HepG2 (cell line): ENCODE measurements around the gene COQ7. TPM values are rescaled to one million over a fixed set of nuclear protein-coding genes. Genes with fewer than 3 reads are reported as not detected.

Experiments
- ATF3 ChIP-seq: sonication (generic); formaldehyde crosslinking; IDR thresholded peaks from 2 replicates; pipeline ENCODE4 v1.4.0; 2020; ENCODE audit warnings: missing genetic modification reagents
- ATF6 ChIP-seq: sonication (generic); formaldehyde crosslinking; conservative IDR thresholded peaks from 2 replicates; pipeline ENCODE4 v1.4.0; 2020; ENCODE audit warnings: missing genetic modification reagents
- CENPT ChIP-seq: sonication (generic); formaldehyde crosslinking; IDR thresholded peaks from 2 replicates; pipeline ENCODE4 v1.8.0; 2022; ENCODE audit warnings: low read depth, mild to moderate bottlenecking, moderate library complexity, missing genetic modification reagents
- DNMT3B ChIP-seq: conservative IDR thresholded peaks from 2 replicates; pipeline ENCODE4 v1.6.1; 2016; ENCODE audit warnings: missing biosample characterization, control low read depth
- KDM2A ChIP-seq: sonication (generic); formaldehyde crosslinking; IDR thresholded peaks from 2 replicates; pipeline ENCODE4 v1.4.0; 2020; ENCODE audit warnings: low read depth, missing genetic modification reagents, borderline replicate concordance
- KLF16 ChIP-seq, 2 experiments: sonication (generic) in 1 of 2; formaldehyde crosslinking in 1 of 2; IDR thresholded peaks; 2 replicates each; pipeline versions ENCODE4 v1.6.1 to v1.8.0; 2016 to 2023; ENCODE audit warnings: missing genetic modification reagents in 2 of 2, missing compliant biosample characterization in 1 of 2
- MEIS1 ChIP-seq: sonication (generic); formaldehyde crosslinking; IDR thresholded peaks from 2 replicates; pipeline ENCODE4 v1.9.0; 2021; ENCODE audit warnings: mild to moderate bottlenecking, missing genetic modification reagents, moderate library complexity, borderline replicate concordance
- SCMH1 ChIP-seq: sonication (generic); formaldehyde crosslinking; IDR thresholded peaks from 2 replicates; pipeline ENCODE4 v1.9.0; 2021; ENCODE audit warnings: missing genetic modification reagents, mild to moderate bottlenecking, borderline replicate concordance
- YEATS4 ChIP-seq: sonication (generic); formaldehyde crosslinking; IDR thresholded peaks from 2 replicates; pipeline ENCODE4 v1.4.0; 2020; ENCODE audit warnings: missing genetic modification reagents, borderline replicate concordance
- ZNF101 ChIP-seq: sonication (generic); formaldehyde crosslinking; IDR thresholded peaks from 2 replicates; pipeline ENCODE4 v1.4.0; 2020; ENCODE audit warnings: mild to moderate bottlenecking, low read depth, missing genetic modification reagents, borderline replicate concordance
- ZNF383 ChIP-seq: sonication (generic); formaldehyde crosslinking; IDR thresholded peaks from 2 replicates; pipeline ENCODE4 v1.4.0; 2020; ENCODE audit warnings: missing genetic modification reagents, mild to moderate bottlenecking, borderline replicate concordance
- polyA plus RNA-seq, 8 experiments: library from polyadenylated mRNA; depleted of rRNA in 3 of 8; stranded (reverse) in 7 of 8; unstranded in 1 of 8; fragments of >200 nt; fragmentation: Illumina TruSeq in 4 of 8; extraction: Trizol in 4 of 8; gene quantifications; 2 replicates each; pipeline versions ENCODE4 v1.2.1 to v1.2.3, GENCODE V29; 2011 to 2016; ENCODE audit warnings: low read depth in 4 of 8, missing spikeins in 1 of 8, mixed read lengths in 1 of 8; ENCODE audit not compliant: insufficient read depth in 1 of 8
- total RNA-seq, 5 experiments: library from RNA; depleted of rRNA; stranded (reverse); fragments of >200 nt; fragmentation: Illumina TruSeq; extraction: Trizol; gene quantifications; 2 replicates each; pipeline ENCODE4 v1.2.3, GENCODE V29; 2016; ENCODE audit warnings: low read depth in 1 of 5
- TF ChIP-seq, protein P1 (sequence below): sonication (generic); formaldehyde crosslinking; IDR thresholded peaks from 2 replicates; pipeline ENCODE4 v1.4.0; 2020; ENCODE audit warnings: mild to moderate bottlenecking, missing genetic modification reagents
- TF ChIP-seq, protein P2 (sequence below): sonication (generic); formaldehyde crosslinking; IDR thresholded peaks from 2 replicates; pipeline ENCODE4 v1.8.1; 2022; ENCODE audit warnings: low read depth, mild to moderate bottlenecking, missing genetic modification reagents
- TF ChIP-seq, protein P3 (sequence below): sonication (generic); formaldehyde crosslinking; IDR thresholded peaks from 2 replicates; pipeline ENCODE4 v1.4.0; 2020; ENCODE audit warnings: mild to moderate bottlenecking, missing genetic modification reagents
- TF ChIP-seq, protein P4 (sequence below), 2 experiments: IDR thresholded peaks; 2 replicates each; pipeline ENCODE4 v1.6.1; 2011 to 2012; ENCODE audit warnings: low read length in 2 of 2, borderline replicate concordance in 1 of 2, low read depth in 1 of 2, mild to moderate bottlenecking in 1 of 2, moderate library complexity in 1 of 2

COQ7 gene
- total and polyA plus RNA-seq, 2 of the 13 experiments (the other 11 are each of a cell fraction or from before 2014, with no cell fraction given), result 20.1 to 45.7 TPM

GRCh38 chr16:19113577-19114358 lies 46.4 kb downstream of the COQ7 start, which contains the start of gene ITPRIPL2 (continued):
- TF ChIP-seq ATF6 (CRISPR knock-in tag) (0 out of 2 replicates have a peak, but pooled peaks have one; percentile 70), MEIS1 (CRISPR knock-in tag) (peak; percentile 77), ATF3 (0 out of 2 replicates have a peak, but pooled peaks have one; percentile 48), KLF16 (CRISPR knock-in tag; IDR thresholded peaks at IDR 0.05) (peak in 1 of 2 experiments; percentile 94; a peak in 2 of 4 replicates), ZNF101 (no peak; the same call in 1 of the 2 replicates), ZNF383 (CRISPR knock-in tag) (no peak), CENPT (0 out of 2 replicates have a peak, but pooled peaks have one; percentile 38), DNMT3B (CRISPR knock-in tag) (no peak), KDM2A (CRISPR knock-in tag) (peak; percentile 94), YEATS4 (CRISPR knock-in tag) (peak; percentile 86; the same call in 1 of the 2 replicates), SCMH1 (CRISPR knock-in tag) (no peak)
- TF ChIP-seq, protein P1, sequence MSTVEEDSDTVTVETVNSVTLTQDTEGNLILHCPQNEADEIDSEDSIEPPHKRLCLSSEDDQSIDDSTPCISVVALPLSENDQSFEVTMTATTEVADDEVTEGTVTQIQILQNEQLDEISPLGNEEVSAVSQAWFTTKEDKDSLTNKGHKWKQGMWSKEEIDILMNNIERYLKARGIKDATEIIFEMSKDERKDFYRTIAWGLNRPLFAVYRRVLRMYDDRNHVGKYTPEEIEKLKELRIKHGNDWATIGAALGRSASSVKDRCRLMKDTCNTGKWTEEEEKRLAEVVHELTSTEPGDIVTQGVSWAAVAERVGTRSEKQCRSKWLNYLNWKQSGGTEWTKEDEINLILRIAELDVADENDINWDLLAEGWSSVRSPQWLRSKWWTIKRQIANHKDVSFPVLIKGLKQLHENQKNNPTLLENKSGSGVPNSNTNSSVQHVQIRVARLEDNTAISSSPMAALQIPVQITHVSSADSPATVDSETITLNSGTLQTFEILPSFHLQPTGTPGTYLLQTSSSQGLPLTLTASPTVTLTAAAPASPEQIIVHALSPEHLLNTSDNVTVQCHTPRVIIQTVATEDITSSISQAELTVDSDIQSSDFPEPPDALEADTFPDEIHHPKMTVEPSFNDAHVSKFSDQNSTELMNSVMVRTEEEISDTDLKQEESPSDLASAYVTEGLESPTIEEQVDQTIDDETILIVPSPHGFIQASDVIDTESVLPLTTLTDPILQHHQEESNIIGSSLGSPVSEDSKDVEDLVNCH (CRISPR knock-in tag), result no peak
- TF ChIP-seq, protein P2, sequence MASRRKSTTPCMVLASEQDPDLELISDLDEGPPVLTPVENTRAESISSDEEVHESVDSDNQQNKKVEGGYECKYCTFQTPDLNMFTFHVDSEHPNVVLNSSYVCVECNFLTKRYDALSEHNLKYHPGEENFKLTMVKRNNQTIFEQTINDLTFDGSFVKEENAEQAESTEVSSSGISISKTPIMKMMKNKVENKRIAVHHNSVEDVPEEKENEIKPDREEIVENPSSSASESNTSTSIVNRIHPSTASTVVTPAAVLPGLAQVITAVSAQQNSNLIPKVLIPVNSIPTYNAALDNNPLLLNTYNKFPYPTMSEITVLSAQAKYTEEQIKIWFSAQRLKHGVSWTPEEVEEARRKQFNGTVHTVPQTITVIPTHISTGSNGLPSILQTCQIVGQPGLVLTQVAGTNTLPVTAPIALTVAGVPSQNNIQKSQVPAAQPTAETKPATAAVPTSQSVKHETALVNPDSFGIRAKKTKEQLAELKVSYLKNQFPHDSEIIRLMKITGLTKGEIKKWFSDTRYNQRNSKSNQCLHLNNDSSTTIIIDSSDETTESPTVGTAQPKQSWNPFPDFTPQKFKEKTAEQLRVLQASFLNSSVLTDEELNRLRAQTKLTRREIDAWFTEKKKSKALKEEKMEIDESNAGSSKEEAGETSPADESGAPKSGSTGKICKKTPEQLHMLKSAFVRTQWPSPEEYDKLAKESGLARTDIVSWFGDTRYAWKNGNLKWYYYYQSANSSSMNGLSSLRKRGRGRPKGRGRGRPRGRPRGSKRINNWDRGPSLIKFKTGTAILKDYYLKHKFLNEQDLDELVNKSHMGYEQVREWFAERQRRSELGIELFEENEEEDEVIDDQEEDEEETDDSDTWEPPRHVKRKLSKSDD (CRISPR knock-in tag), result 0 out of 2 replicates have a peak, but pooled peaks have one; percentile 56
- TF ChIP-seq, protein P3, sequence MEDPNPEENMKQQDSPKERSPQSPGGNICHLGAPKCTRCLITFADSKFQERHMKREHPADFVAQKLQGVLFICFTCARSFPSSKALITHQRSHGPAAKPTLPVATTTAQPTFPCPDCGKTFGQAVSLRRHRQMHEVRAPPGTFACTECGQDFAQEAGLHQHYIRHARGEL, result no peak
- TF ChIP-seq, protein P4, sequence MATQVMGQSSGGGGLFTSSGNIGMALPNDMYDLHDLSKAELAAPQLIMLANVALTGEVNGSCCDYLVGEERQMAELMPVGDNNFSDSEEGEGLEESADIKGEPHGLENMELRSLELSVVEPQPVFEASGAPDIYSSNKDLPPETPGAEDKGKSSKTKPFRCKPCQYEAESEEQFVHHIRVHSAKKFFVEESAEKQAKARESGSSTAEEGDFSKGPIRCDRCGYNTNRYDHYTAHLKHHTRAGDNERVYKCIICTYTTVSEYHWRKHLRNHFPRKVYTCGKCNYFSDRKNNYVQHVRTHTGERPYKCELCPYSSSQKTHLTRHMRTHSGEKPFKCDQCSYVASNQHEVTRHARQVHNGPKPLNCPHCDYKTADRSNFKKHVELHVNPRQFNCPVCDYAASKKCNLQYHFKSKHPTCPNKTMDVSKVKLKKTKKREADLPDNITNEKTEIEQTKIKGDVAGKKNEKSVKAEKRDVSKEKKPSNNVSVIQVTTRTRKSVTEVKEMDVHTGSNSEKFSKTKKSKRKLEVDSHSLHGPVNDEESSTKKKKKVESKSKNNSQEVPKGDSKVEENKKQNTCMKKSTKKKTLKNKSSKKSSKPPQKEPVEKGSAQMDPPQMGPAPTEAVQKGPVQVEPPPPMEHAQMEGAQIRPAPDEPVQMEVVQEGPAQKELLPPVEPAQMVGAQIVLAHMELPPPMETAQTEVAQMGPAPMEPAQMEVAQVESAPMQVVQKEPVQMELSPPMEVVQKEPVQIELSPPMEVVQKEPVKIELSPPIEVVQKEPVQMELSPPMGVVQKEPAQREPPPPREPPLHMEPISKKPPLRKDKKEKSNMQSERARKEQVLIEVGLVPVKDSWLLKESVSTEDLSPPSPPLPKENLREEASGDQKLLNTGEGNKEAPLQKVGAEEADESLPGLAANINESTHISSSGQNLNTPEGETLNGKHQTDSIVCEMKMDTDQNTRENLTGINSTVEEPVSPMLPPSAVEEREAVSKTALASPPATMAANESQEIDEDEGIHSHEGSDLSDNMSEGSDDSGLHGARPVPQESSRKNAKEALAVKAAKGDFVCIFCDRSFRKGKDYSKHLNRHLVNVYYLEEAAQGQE (IDR thresholded peaks at IDR 0.05; ENCODE audit: borderline replicate concordance in 1 of 2, low read depth in 1 of 2, low read length in 2 of 2), result no peak; a peak in 1 of 4 replicates
